Spinal cord (tissue), 10 donors: ENCODE results near the gene POLG. TPM values are rescaled to one million over a fixed set of nuclear protein-coding genes. Genes with fewer than 3 reads are reported as not detected.

Source experiments
- DNase-seq, 6 donors: peaks; one replicate each; pipeline versions ENCODE4 v3.0.0 to v3.0.0-alpha.2; 2013 to 2015; ENCODE audit warnings: low spot score in 6 of 6, low read depth in 4 of 6
- H3K27ac ChIP-seq: one replicate; pipeline ENCODE4 v1.5.1; 2013; ENCODE audit warnings: low read depth, low read length, control low read depth
- H3K27me3 ChIP-seq: one replicate; pipeline ENCODE4 v1.6.1; 2013; ENCODE audit warnings: low read length; ENCODE audit not compliant: control insufficient read depth, insufficient read depth
- H3K36me3 ChIP-seq: one replicate; pipeline ENCODE4 v1.6.1; 2013; ENCODE audit warnings: low read length; ENCODE audit not compliant: control insufficient read depth, insufficient read depth
- H3K4me1 ChIP-seq: one replicate; pipeline ENCODE4 v1.6.1; 2013; ENCODE audit warnings: low read length; ENCODE audit not compliant: control insufficient read depth, insufficient read depth
- H3K4me3 ChIP-seq: one replicate; pipeline ENCODE4 v1.5.1; 2013; ENCODE audit warnings: low read depth, low read length, control low read depth
- H3K9me3 ChIP-seq: one replicate; pipeline ENCODE4 v1.6.1; 2013; ENCODE audit warnings: low read length; ENCODE audit not compliant: control insufficient read depth, insufficient read depth
- WGBS: methylation state at CpG from one replicate; pipeline ENCODE4 v1.1.5; 2013; ENCODE audit warnings: missing lambda C conversion rate; ENCODE audit not compliant: insufficient coverage; 5-methylcytosine and 5-hydroxymethylcytosine counted together
- polyA plus RNA-seq, 2 donors: library from polyadenylated mRNA; unstranded; fragments of 120-200 nt; gene quantifications; one replicate each; pipeline ENCODE4 v1.2.1, GENCODE V29; 2013; ENCODE audit not compliant: insufficient read length in 2 of 2
- total RNA-seq, 2 donors: library from RNA; depleted of rRNA in 1 of 2; stranded (reverse); fragments of 120-200 nt in 1 of 2; fragments of >200 nt in 1 of 2; gene quantifications; one replicate each; pipeline versions ENCODE4 v1.2.3 to v1.2.4, GENCODE V29; 2013 to 2014
- donor health status: healthy.

The POLG gene
- total and polyA plus RNA-seq, 4 donors: 26.9 to 53.8 (median 46.4) TPM

- H3K4me3 ChIP-seq: no peak overlapping the region
- no peak for DNase-seq
- H3K36me3 ChIP-seq: peaks cover 6% of the 10 kb centered on the region
- no peak overlapping the region for H3K27ac ChIP-seq
- H3K27me3 ChIP-seq: peaks cover 4% of the 10 kb centered on the region
- WGBS: 77% methylated on average over 6 of the region's 6 CpGs
- H3K9me3 ChIP-seq: no peaks in the 10 kb centered on the region
- peaks cover 26% of the 10 kb centered on the region for H3K4me1 ChIP-seq
These were observed 3.4 kb upstream of the POLG start for GRCh38 chr15:89338036-89338435.

- H3K27ac ChIP-seq: peak overlapping the region; percentile 64
- DNase-seq: no peak
- H3K9me3 ChIP-seq: no peaks in the 10 kb centered on the region
- H3K36me3 ChIP-seq: peaks cover 21% of the 10 kb centered on the region
- WGBS: under 1% methylated on average over 29 of the region's 40 CpGs
- no peaks in the 10 kb centered on the region for H3K27me3 ChIP-seq
- H3K4me1 ChIP-seq: peaks cover 31% of the 10 kb centered on the region
- peak overlapping the region; percentile 78 for H3K4me3 ChIP-seq
These were observed 846 bp upstream of the POLG start for GRCh38 chr15:89335298-89336041.

GRCh38 chr15:89333959-89334509 is 590 bp downstream of the POLG start:
- WGBS: 2% methylated on average over 42 of the region's 43 CpGs
- Histone ChIP-seq H3K27ac (peak overlapping the region; percentile 47), H3K4me3 (peak overlapping the region; percentile 78), H3K4me1 (peaks cover 44% of the 10 kb centered on the region), H3K27me3 (no peaks in the 10 kb centered on the region), H3K36me3 (peaks cover 35% of the 10 kb centered on the region), H3K9me3 (no peaks in the 10 kb centered on the region)
- DNase-seq: no peak

- no peaks in the 10 kb centered on the region for H3K9me3 ChIP-seq
- 89% methylated on average over 54 of the region's 57 CpGs for WGBS
- peak overlapping the region; percentile 78 for H3K4me3 ChIP-seq
- peaks cover 52% of the 10 kb centered on the region for H3K4me1 ChIP-seq
- DNase-seq: no peak
- no peak overlapping the region for H3K27ac ChIP-seq
- peaks cover 43% of the 10 kb centered on the region for H3K36me3 ChIP-seq
- H3K27me3 ChIP-seq: no peaks in the 10 kb centered on the region
These were observed 1.4 kb downstream of the POLG start for GRCh38 chr15:89333011-89333860.

DNA sequence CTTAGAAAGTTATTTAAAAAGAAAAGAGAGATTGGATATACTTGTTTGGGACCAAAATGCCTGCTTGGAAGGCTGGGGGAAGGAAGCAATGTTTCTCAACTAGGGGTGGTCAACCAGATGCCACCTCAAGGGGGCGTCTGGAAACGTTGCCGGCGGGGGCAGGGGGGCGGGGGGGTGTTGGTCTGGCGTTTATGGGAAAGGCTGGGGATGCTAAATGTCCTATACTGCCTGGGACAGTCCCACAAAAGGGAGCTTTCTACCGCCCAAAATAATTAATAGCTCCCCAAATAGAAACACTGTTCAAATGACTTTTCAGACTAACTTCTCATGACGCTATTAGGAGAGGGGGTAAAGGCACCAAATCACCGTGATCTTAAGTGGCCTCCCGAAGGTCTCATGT is 2.2 kb downstream of the POLG start:
- Histone ChIP-seq H3K27me3 (no peaks in the 10 kb centered on the region), H3K4me1 (peaks cover 52% of the 10 kb centered on the region), H3K9me3 (no peaks in the 10 kb centered on the region), H3K36me3 (peaks cover 47% of the 10 kb centered on the region), H3K4me3 (no peak overlapping the region), H3K27ac (no peak overlapping the region)
- DNase-seq: no peak
- 28% methylated on average over 7 of the region's 10 CpGs for WGBS

DNA sequence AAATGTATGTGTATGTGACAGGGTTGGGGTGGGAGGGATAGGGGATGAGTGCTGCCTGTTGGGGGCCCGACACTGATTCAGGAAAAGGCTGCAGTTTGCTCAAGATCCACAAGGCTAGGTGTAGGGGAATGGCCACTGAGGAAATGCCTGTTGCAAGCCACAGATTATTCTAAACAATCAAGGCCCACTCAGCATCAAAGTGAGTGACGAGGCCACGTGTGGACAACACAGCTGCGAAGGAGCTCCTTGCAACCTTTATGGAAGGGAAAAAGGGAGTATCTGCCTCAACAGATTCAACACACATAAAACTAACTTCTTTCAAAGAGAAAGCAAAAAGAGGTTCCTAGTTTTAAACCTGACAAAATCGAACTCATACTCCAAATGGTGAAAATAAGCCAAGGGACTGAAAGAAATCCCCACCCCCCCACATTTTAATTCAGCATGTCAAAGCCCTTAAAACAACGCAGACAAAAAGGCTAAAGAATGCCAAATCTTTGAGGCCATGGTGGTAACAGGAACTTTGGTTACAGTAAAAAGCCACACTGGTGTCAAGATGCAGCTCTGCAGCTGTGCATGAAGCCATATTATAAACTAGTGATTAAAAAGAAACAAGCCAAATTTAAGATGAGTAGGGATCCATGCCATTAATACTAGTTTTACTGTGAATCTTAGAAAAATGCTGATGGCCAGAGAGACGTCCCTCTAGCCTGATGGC is 3.6 kb downstream of the POLG start:
- Histone ChIP-seq H3K4me1 (peaks cover 52% of the 10 kb centered on the region), H3K36me3 (peaks cover 61% of the 10 kb centered on the region), H3K4me3 (no peak overlapping the region), H3K27ac (no peak overlapping the region), H3K27me3 (no peaks in the 10 kb centered on the region), H3K9me3 (no peaks in the 10 kb centered on the region)
- 84% methylated on average over 4 of the region's 7 CpGs for WGBS
- DNase-seq: no peak

- H3K36me3 ChIP-seq: peaks cover 71% of the 10 kb centered on the region
- H3K27ac ChIP-seq: no peak overlapping the region
- H3K4me3 ChIP-seq: no peak overlapping the region
- no peaks in the 10 kb centered on the region for H3K27me3 ChIP-seq
- no CpG with 5 or more reads among the region's 6 CpGs for WGBS
- no peaks in the 10 kb centered on the region for H3K9me3 ChIP-seq
- DNase-seq: no peak
- H3K4me1 ChIP-seq: peaks cover 43% of the 10 kb centered on the region
These were observed 4.5 kb downstream of the POLG start for GRCh38 chr15:89330119-89330518.

- peaks cover 77% of the 10 kb centered on the region for H3K36me3 ChIP-seq
- no peak for DNase-seq
- no peaks in the 10 kb centered on the region for H3K9me3 ChIP-seq
- H3K27ac ChIP-seq: no peak overlapping the region
- 63% methylated on average over 7 of the region's 8 CpGs for WGBS
- H3K4me1 ChIP-seq: peaks cover 42% of the 10 kb centered on the region
- no peaks in the 10 kb centered on the region for H3K27me3 ChIP-seq
- no peak overlapping the region for H3K4me3 ChIP-seq
These were observed 5.1 kb downstream of the POLG start for GRCh38 chr15:89329329-89330084.
